GM21786 (cell line): ENCODE results near the gene CALHM5.
A peak's percentile ranks its signal among the peaks of the same experiment; 100 is the strongest.

Experiments
- ATAC-seq: cut with Tn5 transposase; IDR thresholded peaks from one replicate; pipeline ENCODE4 v1.9.1; 2021; ENCODE audit not compliant: unreplicated experiment

CALHM5 gene

GRCh38 chr6:116545651-116546050 is 34.2 kb downstream of the CALHM5 start, which contains the start of gene TRAPPC3L:
TSS of gene TRAPPC3L (minus strand) at chr6:116545684. CDS start at chr6:116545514, 170 bp downstream.
- no peak for ATAC-seq

- no peak for ATAC-seq
Measured at GRCh38 chr6:116547358-116547757, 35.9 kb downstream of the CALHM5 start.

- no peak for ATAC-seq
Measured at GRCh38 chr6:116550796-116551195, 39.4 kb downstream of the CALHM5 start.

- no peak for ATAC-seq
Measured at GRCh38 chr6:116553451-116553850, 42.0 kb downstream of the CALHM5 start, which contains the start of gene CALHM4. TSS of gene CALHM4 (plus strand) at chr6:116553751. CDS start at chr6:116553794, 43 bp downstream.

GRCh38 chr6:116556065-116556464 is 44.6 kb downstream of the CALHM5 start:
- no peak for ATAC-seq

GRCh38 chr6:116556814-116557415 is 45.5 kb downstream of the CALHM5 start:
- ATAC-seq: no peak

GRCh38 chr6:116557893-116558292 is 46.5 kb downstream of the CALHM5 start:
- ATAC-seq: no peak

- no peak for ATAC-seq
Measured at GRCh38 chr6:116560130-116560529, 48.7 kb downstream of the CALHM5 start.

- ATAC-seq: peak; percentile 80
Measured at GRCh38 chr6:116561377-116562018, 50.1 kb downstream of the CALHM5 start.

- ATAC-seq: no peak
Measured at GRCh38 chr6:116562019-116562403, 50.6 kb downstream of the CALHM5 start.

GRCh38 chr6:116562614-116563013 is 51.2 kb downstream of the CALHM5 start:
- ATAC-seq: no peak

GRCh38 chr6:116563830-116564229 is 52.4 kb downstream of the CALHM5 start:
- no peak for ATAC-seq

- no peak for ATAC-seq
Measured at GRCh38 chr6:116564311-116564710, 52.9 kb downstream of the CALHM5 start.

- ATAC-seq: no peak
Measured at GRCh38 chr6:116564921-116565872, 53.8 kb downstream of the CALHM5 start.

- ATAC-seq: no peak
Measured at GRCh38 chr6:116568111-116568510, 56.7 kb downstream of the CALHM5 start.

- ATAC-seq: no peak
Measured at GRCh38 chr6:116568821-116569755, 57.6 kb downstream of the CALHM5 start.

GRCh38 chr6:116570856-116571682 is 59.6 kb downstream of the CALHM5 start, which contains the start of gene RWDD1:
TSS of gene RWDD1 (plus strand) at chr6:116571504. CDS start at chr6:116571583, 79 bp downstream.
- ATAC-seq: peak; percentile 94

- no peak for ATAC-seq
Measured at GRCh38 chr6:116571683-116572000, 60.2 kb downstream of the CALHM5 start.

GRCh38 chr6:116572162-116572561 is 60.7 kb downstream of the CALHM5 start:
- no peak for ATAC-seq
